Endodermal cell (in vitro differentiated cells): ENCODE results near the gene SYT17. TPM values are rescaled to one million over a fixed set of nuclear protein-coding genes. Genes with fewer than 3 reads are reported as not detected.

Source experiments
- DNase-seq: peaks from one replicate; pipeline ENCODE4 v3.0.0-alpha.2; 2017
- H3K27ac ChIP-seq: 2 replicates; pipeline ENCODE4 v1.5.1; 2013; ENCODE audit warnings: mild to moderate bottlenecking, low read depth, low read length, moderate library complexity
- H3K27me3 ChIP-seq: 2 replicates; pipeline ENCODE4 v1.6.1; 2013; ENCODE audit warnings: mild to moderate bottlenecking, low read length, moderate library complexity; ENCODE audit not compliant: insufficient read depth, control insufficient read depth, poor library complexity, severe bottlenecking
- H3K36me3 ChIP-seq: 2 replicates; pipeline ENCODE4 v1.7.0; 2013; ENCODE audit warnings: mild to moderate bottlenecking, low read length, moderate library complexity; ENCODE audit not compliant: control insufficient read depth, insufficient read depth
- H3K4me1 ChIP-seq: one replicate; pipeline ENCODE4 v1.7.0; 2013; ENCODE audit warnings: low read length; ENCODE audit not compliant: control insufficient read depth, insufficient read depth
- H3K4me3 ChIP-seq: 2 replicates; pipeline ENCODE4 v1.5.1; 2013; ENCODE audit warnings: mild to moderate bottlenecking, low read length, moderate library complexity
- H3K9ac ChIP-seq: 2 replicates; pipeline ENCODE4 v1.6.1; 2013; ENCODE audit warnings: mild to moderate bottlenecking, low read length, moderate library complexity; ENCODE audit not compliant: poor library complexity, severe bottlenecking; ENCODE audit errors: extremely low read depth
- H3K9me3 ChIP-seq: 2 replicates; pipeline ENCODE4 v1.6.1; 2013; ENCODE audit warnings: mild to moderate bottlenecking, low read length, moderate library complexity; ENCODE audit not compliant: control insufficient read depth
- H3K27ac Mint-ChIP-seq: 2 replicates; pipeline ENCODE4 v1.8.0; 2020; ENCODE audit warnings: mixed read lengths
- H3K27me3 Mint-ChIP-seq: 2 replicates; pipeline ENCODE4 v1.8.0; 2021; ENCODE audit warnings: mild to moderate bottlenecking, mixed read lengths; ENCODE audit not compliant: insufficient read depth
- H3K36me3 Mint-ChIP-seq: 2 replicates; pipeline ENCODE4 v1.8.0; 2020; ENCODE audit warnings: low read depth, mixed read lengths
- H3K4me1 Mint-ChIP-seq: 2 replicates; pipeline ENCODE4 v1.8.0; 2020; ENCODE audit warnings: mixed read lengths
- H3K4me3 Mint-ChIP-seq: 2 replicates; pipeline ENCODE4 v1.8.0; 2020; ENCODE audit warnings: mild to moderate bottlenecking, moderate library complexity, mixed read lengths
- H3K9me3 Mint-ChIP-seq: 2 replicates; pipeline ENCODE4 v1.8.0; 2020; ENCODE audit warnings: mild to moderate bottlenecking, mixed read lengths
- WGBS, 2 experiments: methylation state at CpG; one replicate each; pipeline versions ENCODE4 v1.1.5 to v1.1.7; 2013; ENCODE audit warnings: missing lambda C conversion rate in 2 of 2, mixed read lengths in 1 of 2; ENCODE audit not compliant: insufficient coverage in 1 of 2, insufficient read length in 1 of 2; 5-methylcytosine and 5-hydroxymethylcytosine counted together
- total RNA-seq, 2 donors: library from RNA; stranded (reverse); fragmentation: NEBNext Ultra II Directional in 1 of 2; extraction: Animal tissue kit (Norgen Biotek cat#: 25700) in 1 of 2; gene quantifications; 2 replicates in 1 of 2; 3 replicates in 1 of 2; pipeline ENCODE4 v1.2.1, GENCODE V29; 2021
- TF ChIP-seq, protein P1 (sequence below): fragments of 200-600 bp; sonication (generic); conservative IDR thresholded peaks from 2 replicates; pipeline ENCODE4 v1.5.0; 2021; ENCODE audit warnings: antibody characterized with exemption, mild to moderate bottlenecking

Gene SYT17
- total RNA-seq, 2 donors from 2014 or later, result 11.2 to 11.5 TPM

GRCh38 chr16:19242186-19242585, 74.1 kb downstream of the SYT17 start:
- Histone ChIP-seq H3K27ac (no peak overlapping the region), H3K36me3 (peaks cover 40% of the 10 kb centered on the region), H3K27me3 (no peaks in the 10 kb centered on the region), H3K4me3 (no peak overlapping the region), H3K9me3 (peaks cover 30% of the 10 kb centered on the region), H3K9ac (no peak overlapping the region), H3K4me1 (peaks cover 4% of the 10 kb centered on the region)
- H3K27me3 Mint-ChIP-seq, result no peaks in the 10 kb centered on the region
- no peak overlapping the region for H3K4me3 Mint-ChIP-seq
- DNase-seq, result no peak
- TF ChIP-seq, protein P1, sequence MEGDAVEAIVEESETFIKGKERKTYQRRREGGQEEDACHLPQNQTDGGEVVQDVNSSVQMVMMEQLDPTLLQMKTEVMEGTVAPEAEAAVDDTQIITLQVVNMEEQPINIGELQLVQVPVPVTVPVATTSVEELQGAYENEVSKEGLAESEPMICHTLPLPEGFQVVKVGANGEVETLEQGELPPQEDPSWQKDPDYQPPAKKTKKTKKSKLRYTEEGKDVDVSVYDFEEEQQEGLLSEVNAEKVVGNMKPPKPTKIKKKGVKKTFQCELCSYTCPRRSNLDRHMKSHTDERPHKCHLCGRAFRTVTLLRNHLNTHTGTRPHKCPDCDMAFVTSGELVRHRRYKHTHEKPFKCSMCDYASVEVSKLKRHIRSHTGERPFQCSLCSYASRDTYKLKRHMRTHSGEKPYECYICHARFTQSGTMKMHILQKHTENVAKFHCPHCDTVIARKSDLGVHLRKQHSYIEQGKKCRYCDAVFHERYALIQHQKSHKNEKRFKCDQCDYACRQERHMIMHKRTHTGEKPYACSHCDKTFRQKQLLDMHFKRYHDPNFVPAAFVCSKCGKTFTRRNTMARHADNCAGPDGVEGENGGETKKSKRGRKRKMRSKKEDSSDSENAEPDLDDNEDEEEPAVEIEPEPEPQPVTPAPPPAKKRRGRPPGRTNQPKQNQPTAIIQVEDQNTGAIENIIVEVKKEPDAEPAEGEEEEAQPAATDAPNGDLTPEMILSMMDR, result no peak
- WGBS, 2 experiments, result 87 to 100% methylated on average over 1 of the region's 1 CpG
- peaks cover 3% of the 10 kb centered on the region for H3K4me1 Mint-ChIP-seq
- H3K9me3 Mint-ChIP-seq, result peaks cover 2% of the 10 kb centered on the region
- H3K36me3 Mint-ChIP-seq, result peaks cover 11% of the 10 kb centered on the region
- H3K27ac Mint-ChIP-seq, result no peak overlapping the region

- Histone ChIP-seq H3K4me3 (no peak overlapping the region), H3K36me3 (peaks cover 39% of the 10 kb centered on the region), H3K9ac (no peak overlapping the region), H3K9me3 (peaks cover 26% of the 10 kb centered on the region), H3K27me3 (no peaks in the 10 kb centered on the region), H3K27ac (no peak overlapping the region), H3K4me1 (no peaks in the 10 kb centered on the region)
- no peak overlapping the region for H3K4me3 Mint-ChIP-seq
- peaks cover 3% of the 10 kb centered on the region for H3K4me1 Mint-ChIP-seq
- H3K27ac Mint-ChIP-seq, result no peak overlapping the region
- H3K9me3 Mint-ChIP-seq, result peaks cover 6% of the 10 kb centered on the region
- WGBS, 2 experiments, result 88 to 93% methylated on average over 2 to 3 of the region's 3 CpGs
- DNase-seq, result no peak
- TF ChIP-seq, protein P1, result peak; percentile 47
- no peaks in the 10 kb centered on the region for H3K27me3 Mint-ChIP-seq
- peaks cover 12% of the 10 kb centered on the region for H3K36me3 Mint-ChIP-seq
These were observed 75.0 kb downstream of the SYT17 start for GRCh38 chr16:19242987-19243575.

DNA sequence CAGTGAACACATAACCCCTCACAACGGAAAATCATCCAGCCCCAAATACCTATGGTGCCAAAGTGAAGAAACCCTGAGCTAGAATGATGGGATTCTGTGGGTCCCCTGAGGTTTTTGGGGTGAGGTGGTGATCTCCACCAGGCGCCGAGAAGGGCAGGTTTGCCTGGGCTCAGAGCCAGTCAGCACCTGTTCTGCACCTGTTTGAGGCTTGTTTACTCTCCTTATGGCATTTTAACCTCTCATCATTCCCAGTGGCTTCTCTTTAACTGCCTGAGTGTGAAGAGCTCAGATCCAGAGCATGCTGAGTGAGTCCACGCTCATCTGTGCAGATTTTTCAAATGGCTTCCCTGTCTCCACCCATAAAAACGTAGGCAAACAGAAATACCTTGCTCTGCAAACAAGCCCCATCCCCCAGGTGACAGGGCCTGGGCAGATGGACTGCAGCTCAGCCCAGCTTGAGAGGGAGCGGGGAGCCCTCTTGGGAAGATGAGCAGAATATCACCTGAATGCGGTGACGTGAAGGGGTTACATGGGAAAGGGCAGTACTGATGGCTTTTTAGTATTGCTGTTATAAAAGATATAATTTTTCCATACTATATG, 77.4 kb downstream of the SYT17 start:
- Mint-ChIP-seq H3K27me3 (no peaks in the 10 kb centered on the region), H3K4me1 (peaks cover 3% of the 10 kb centered on the region), H3K36me3 (peaks cover 13% of the 10 kb centered on the region), H3K27ac (no peak overlapping the region), H3K4me3 (no peak overlapping the region), H3K9me3 (peaks cover 5% of the 10 kb centered on the region)
- DNase-seq, result no peak
- WGBS, 2 experiments, result 87% methylated on average over 6 of the region's 8 CpGs; no CpG with 5 or more reads in 1 of the 2 experiments
- TF ChIP-seq, protein P1, result no peak
- no peaks in the 10 kb centered on the region for H3K27me3 ChIP-seq
- H3K4me1 ChIP-seq, result no peaks in the 10 kb centered on the region
- H3K36me3 ChIP-seq, result peaks cover 19% of the 10 kb centered on the region
- no peak overlapping the region for H3K9ac ChIP-seq
- H3K4me3 ChIP-seq, result no peak overlapping the region
- H3K27ac ChIP-seq, result no peak overlapping the region
- peaks cover 8% of the 10 kb centered on the region for H3K9me3 ChIP-seq
